HS-27A (cell line): ENCODE measurements around the gene PLA2G7.

Source experiments
- DNase-seq: peaks from one replicate; pipeline ENCODE4 v3.0.0-alpha.2; 2012; ENCODE audit warnings: low read depth, missing footprints

Gene PLA2G7

GRCh38 chr6:46688966-46689335, 46.2 kb downstream of the PLA2G7 start:
- no peak for DNase-seq

- DNase-seq: no peak
Observed at GRCh38 chr6:46688117-46688965, 46.8 kb downstream of the PLA2G7 start.

DNA sequence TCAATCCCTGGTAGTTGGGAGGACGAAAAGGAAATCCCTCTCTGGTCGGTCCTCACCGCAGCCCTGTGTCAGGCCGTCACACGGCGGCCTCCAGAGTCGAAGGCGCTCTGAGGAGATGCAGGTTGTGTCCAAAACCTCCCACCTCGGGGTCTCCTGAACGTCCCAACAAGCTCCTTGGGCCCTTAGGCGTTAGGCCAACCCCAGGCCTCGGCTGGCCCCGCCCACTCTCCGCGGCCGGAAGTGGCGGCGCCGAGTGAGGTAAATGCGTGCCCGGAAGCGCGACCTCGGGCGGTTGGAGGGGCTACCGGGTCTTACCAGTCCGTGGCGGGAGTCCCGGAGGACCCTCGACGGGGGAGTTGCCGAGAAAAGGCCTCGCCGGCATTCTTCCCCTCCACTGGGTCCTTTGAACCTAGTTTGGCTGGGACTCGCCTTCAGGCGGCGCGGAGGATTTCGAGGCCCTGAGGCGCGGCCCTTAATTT, 47.5 kb downstream of the PLA2G7 start, which contains the start of gene TDRD6:
TDRD6 (plus strand) TSS at position 267 of the 479 bp plus-strand sequence. CDS start 244 bp downstream, outside the sequence.
- no peak for DNase-seq

DNA sequence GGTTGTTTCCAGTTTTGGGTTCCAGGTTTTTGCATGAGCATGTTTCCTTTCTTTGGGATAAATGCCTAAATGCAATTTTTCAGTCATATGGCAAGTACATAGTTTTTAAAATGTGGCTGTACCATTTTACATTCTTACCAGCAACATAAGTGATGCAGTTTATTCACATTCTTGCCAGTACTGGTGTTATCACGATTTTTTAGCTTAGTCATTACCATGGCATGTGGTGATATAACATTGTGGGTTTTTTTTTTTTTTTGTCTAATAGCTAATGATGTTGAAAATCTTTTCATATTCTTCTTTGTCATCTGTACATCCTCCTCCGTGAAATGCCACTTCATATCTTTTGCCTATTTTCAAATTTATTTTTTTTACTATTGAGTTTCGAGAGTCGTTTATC, 50.4 kb downstream of the PLA2G7 start:
- DNase-seq: no peak

- DNase-seq: no peak
Observed at GRCh38 chr6:46677314-46677654, 57.9 kb downstream of the PLA2G7 start.

DNA sequence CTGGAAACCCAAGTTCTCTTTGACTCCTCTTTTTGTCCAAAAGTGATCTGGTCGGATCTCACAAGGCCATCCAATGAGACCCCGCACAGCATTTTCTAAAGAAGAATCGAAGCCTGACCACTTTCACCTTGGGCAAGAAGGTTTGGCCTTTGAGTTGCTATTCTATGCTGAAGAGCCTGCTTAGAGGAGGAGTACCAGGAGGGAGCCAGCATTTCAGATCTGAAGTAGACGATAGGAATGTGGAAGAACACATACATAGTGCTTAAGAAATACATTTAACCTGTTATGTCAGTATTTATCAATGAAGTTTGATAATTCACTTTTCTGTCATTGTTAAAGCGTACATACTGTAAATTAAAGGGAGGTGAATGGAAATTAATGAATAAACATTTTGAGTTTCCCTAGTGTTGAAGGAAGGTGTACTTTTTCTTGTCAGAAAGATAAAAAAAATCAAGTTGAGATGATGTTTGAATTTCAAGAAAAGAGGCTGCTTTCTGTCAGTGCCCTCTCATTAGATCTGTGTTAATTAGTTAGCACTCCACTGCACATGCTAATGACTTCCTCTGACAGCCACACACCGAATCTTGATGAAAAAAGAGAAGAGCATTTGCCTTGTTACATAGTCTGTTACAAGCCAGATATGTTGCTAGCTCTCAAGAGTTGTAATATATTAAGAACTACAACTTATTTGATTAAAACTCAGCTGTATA, 58.4 kb downstream of the PLA2G7 start:
- DNase-seq: no peak

DNA sequence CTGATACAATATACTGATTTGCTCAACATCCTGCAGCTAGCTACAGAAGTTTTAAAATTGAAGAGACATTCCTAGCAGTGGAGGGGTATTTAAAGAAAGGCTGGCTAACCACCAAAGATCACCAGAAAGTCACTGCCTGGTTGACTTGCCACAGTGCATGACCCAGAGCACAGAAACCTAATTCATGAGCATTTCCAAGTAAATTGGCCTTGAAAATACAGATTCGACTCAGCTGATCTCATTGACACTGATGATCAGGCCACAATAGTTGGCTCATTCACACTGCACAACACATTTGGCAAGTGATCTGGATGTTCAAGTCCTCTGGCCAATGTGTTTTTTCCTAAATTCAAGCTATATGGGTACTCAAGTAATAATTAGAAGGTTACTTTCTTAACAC, 60.8 kb downstream of the PLA2G7 start:
- no peak for DNase-seq

DNA sequence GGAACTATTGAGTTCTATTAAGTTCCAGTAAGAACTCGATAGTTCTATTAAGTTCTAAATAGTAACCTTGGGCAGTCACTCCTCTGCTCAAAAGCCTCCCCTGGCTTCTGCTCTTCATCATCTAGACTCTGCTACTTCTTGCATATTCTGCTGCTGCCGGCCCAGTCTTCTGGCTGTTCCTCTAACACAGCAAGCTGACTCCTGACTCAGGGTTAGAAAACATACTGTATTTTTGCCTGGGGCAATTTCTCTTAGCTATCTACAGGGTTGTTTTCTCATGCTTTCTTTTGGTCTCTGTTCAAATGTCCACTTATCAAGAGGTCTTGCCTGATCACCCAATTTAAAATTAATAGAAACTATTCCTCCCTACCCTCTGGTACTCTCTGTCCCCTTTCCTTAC, 67.8 kb downstream of the PLA2G7 start:
- DNase-seq: no peak

DNA sequence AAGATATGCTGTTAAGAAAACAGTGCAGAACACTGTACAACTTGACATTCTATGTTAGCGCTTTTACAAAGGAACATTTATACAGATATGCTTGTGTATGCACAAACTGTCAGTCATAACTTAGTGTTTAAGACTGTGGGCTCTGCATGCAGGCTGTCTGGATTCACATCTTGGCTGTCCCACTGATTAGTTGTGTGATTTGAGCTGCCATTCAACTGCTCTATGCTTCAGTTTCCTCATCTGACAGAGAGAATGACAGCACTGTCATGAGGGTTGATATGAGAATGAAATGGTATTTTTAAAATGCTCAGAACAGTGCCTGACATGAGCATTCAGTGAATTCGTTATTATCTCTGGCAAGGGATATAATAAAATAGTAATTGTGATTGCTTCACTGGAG, 73.7 kb downstream of the PLA2G7 start:
- DNase-seq: no peak

DNA sequence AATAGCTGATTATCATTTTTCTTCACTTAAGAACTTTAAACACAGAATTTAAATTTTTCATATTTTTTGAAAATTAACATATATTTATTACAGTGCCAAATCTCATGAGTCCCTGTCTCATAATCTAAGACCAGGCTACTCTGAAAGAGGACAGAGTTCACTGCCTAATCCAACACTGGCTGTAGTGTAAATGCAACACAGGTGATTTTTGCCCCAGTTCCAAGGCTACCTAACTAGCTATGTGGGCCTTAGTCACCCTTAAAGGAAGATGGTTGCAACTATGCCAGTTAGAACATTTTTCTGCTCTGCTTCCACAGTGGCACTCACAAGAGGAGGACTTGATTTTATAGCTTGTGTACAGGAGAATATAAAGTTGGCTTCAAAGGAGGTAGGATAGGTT, 77.5 kb downstream of the PLA2G7 start:
- DNase-seq: no peak

DNA sequence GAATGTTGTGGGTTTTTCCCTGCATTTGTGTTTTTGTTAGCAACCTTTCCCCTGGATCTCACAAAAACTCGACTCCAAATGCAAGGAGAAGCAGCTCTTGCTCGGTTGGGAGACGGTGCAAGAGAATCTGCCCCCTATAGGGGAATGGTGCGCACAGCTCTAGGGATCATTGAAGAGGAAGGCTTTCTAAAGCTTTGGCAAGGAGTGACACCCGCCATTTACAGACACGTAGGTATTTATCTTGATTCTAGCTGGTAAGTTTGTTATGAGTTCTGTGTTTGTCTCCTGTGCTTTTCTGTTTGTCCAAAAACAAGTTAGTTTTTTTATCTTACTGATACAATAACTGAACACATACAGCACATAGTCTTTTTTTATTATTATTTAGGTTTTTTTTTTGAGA, 79.4 kb downstream of the PLA2G7 start:
- no peak for DNase-seq
